RWPE2 (cell line): ENCODE results near the gene DGUOK.

ENCODE experiments used
- ATAC-seq: fragments of 200-7000 bp; cut with Tn5 transposase; 3 replicates; pipeline ENCODE4 v1.9.1; 2021; ENCODE audit warnings: low read depth
- DNase-seq: peaks from one replicate; pipeline ENCODE4 v3.0.0-alpha.2; 2020; ENCODE audit warnings: low spot score
- H3K27ac ChIP-seq: fragments of 450-650 bp; 2 replicates; pipeline ENCODE4 v1.5.1; 2017; ENCODE audit warnings: mild to moderate bottlenecking; ENCODE audit not compliant: poor library complexity, severe bottlenecking
- H3K27me3 ChIP-seq: fragments of 250-450 bp; sonication (Bioruptor Pico); 2 replicates; pipeline ENCODE4 v1.5.1; 2021; ENCODE audit warnings: mild to moderate bottlenecking, moderate library complexity; ENCODE audit not compliant: insufficient read depth, poor library complexity, severe bottlenecking
- H3K36me3 ChIP-seq: fragments of 250-450 bp; sonication (Bioruptor Pico); 2 replicates; pipeline ENCODE4 v1.5.1; 2020; ENCODE audit warnings: low read depth, mild to moderate bottlenecking, moderate library complexity
- H3K4me1 ChIP-seq: fragments of 250-450 bp; sonication (Bioruptor Pico); 2 replicates; pipeline ENCODE4 v1.5.1; 2021; ENCODE audit warnings: mild to moderate bottlenecking, moderate library complexity; ENCODE audit not compliant: insufficient read depth, poor library complexity, severe bottlenecking
- H3K4me3 ChIP-seq: fragments of 250-450 bp; sonication (Bioruptor Pico); 2 replicates; pipeline ENCODE4 v1.5.1; 2021; ENCODE audit warnings: mild to moderate bottlenecking, moderate library complexity; ENCODE audit not compliant: severe bottlenecking
- H3K9me3 ChIP-seq: fragments of 250-450 bp; sonication (Bioruptor Pico); 2 replicates; pipeline ENCODE4 v1.5.1; 2021; ENCODE audit warnings: mild to moderate bottlenecking, moderate library complexity; ENCODE audit not compliant: severe bottlenecking
- CTCF ChIP-seq: fragments of 450-650 bp; IDR thresholded peaks from one replicate; pipeline ENCODE4 v1.5.1; 2017; ENCODE audit warnings: mild to moderate bottlenecking, moderate library complexity; ENCODE audit not compliant: poor library complexity, severe bottlenecking

DGUOK gene

GRCh38 chr2:73913414-73914054 is 13.1 kb upstream of the DGUOK start:
- H3K27ac ChIP-seq = no peak overlapping the region
- no peaks in the 10 kb centered on the region for H3K27me3 ChIP-seq
- no peak overlapping the region for H3K4me3 ChIP-seq
- H3K9me3 ChIP-seq = no peaks in the 10 kb centered on the region
- H3K36me3 ChIP-seq = no peaks in the 10 kb centered on the region
- no peak for TF ChIP-seq CTCF
- ATAC-seq (no peak), DNase-seq (no peak)
- H3K4me1 ChIP-seq = no peaks in the 10 kb centered on the region

GRCh38 chr2:73914667-73915066 is 12.0 kb upstream of the DGUOK start:
- Histone ChIP-seq H3K27ac (no peak overlapping the region), H3K36me3 (no peaks in the 10 kb centered on the region), H3K4me1 (no peaks in the 10 kb centered on the region), H3K9me3 (no peaks in the 10 kb centered on the region), H3K4me3 (no peak overlapping the region), H3K27me3 (no peaks in the 10 kb centered on the region)
- no peak for ATAC-seq
- no peak for DNase-seq
- no peak for TF ChIP-seq CTCF

GRCh38 chr2:73915437-73915993 is 11.2 kb upstream of the DGUOK start:
- no peak for TF ChIP-seq CTCF
- no peak overlapping the region for H3K27ac ChIP-seq
- ATAC-seq (no peak), DNase-seq (no peak)
- no peaks in the 10 kb centered on the region for H3K4me1 ChIP-seq
- H3K36me3 ChIP-seq = no peaks in the 10 kb centered on the region
- no peak overlapping the region for H3K4me3 ChIP-seq
- H3K27me3 ChIP-seq = no peaks in the 10 kb centered on the region
- H3K9me3 ChIP-seq = no peaks in the 10 kb centered on the region

- H3K9me3 ChIP-seq = no peaks in the 10 kb centered on the region
- TF ChIP-seq CTCF = no peak
- H3K36me3 ChIP-seq = no peaks in the 10 kb centered on the region
- no peak overlapping the region for H3K4me3 ChIP-seq
- H3K27ac ChIP-seq = no peak overlapping the region
- DNase-seq = no peak
- no peaks in the 10 kb centered on the region for H3K27me3 ChIP-seq
- H3K4me1 ChIP-seq = no peaks in the 10 kb centered on the region
- ATAC-seq = no peak
These were observed 10.0 kb upstream of the DGUOK start for GRCh38 chr2:73916666-73917065.

- DNase-seq (no peak), ATAC-seq (no peak)
- no peaks in the 10 kb centered on the region for H3K9me3 ChIP-seq
- H3K36me3 ChIP-seq = no peaks in the 10 kb centered on the region
- no peak overlapping the region for H3K4me3 ChIP-seq
- no peak for TF ChIP-seq CTCF
- no peak overlapping the region for H3K27ac ChIP-seq
- H3K27me3 ChIP-seq = no peaks in the 10 kb centered on the region
- no peaks in the 10 kb centered on the region for H3K4me1 ChIP-seq
These were observed 9.4 kb upstream of the DGUOK start for GRCh38 chr2:73917296-73917695.
